ENCODE results near the gene OR4A5.
"Not testable (repeated sequence)": the region's sequence is repeated elsewhere in the genome, so short reads cannot be mapped to it uniquely, and the experiment has no call there.

The OR4A5 gene, protein sequence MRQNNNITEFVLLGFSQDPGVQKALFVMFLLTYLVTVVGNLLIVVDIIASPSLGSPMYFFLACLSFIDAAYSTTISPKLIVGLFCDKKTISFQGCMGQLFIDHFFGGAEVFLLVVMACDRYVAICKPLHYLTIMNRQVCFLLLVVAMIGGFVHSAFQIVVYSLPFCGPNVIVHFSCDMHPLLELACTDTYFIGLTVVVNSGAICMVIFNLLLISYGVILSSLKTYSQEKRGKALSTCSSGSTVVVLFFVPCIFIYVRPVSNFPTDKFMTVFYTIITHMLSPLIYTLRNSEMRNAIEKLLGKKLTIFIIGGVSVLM

DNA sequence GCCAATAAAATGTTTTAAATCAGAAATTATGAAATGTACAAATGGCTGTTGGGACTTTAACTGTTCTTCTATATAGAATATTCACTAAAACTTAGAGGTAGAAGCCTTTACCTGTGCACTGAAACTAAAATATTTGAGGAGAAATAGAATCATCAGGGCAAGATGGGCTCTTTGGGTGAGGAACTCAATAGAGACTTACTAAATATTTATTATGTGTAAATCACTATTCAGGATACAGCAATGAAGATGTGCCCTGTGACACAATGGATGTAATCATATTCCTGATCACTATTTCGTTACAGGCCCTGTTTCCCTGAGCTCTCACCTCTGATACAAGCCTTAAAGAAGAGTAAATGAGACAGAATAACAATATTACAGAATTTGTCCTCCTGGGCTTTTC lies at the start of gene OR4A5:
Gene OR4A5, plus strand, starts transcription at position 301 of the 400 bp plus-strand sequence. Its CDS starts 53 bp downstream, at position 354.
- not testable (repeated sequence) for H3K4me1 Mint-ChIP-seq
- H3K9me3 Mint-ChIP-seq: peaks cover 41% of the 10 kb centered on the region

DNA sequence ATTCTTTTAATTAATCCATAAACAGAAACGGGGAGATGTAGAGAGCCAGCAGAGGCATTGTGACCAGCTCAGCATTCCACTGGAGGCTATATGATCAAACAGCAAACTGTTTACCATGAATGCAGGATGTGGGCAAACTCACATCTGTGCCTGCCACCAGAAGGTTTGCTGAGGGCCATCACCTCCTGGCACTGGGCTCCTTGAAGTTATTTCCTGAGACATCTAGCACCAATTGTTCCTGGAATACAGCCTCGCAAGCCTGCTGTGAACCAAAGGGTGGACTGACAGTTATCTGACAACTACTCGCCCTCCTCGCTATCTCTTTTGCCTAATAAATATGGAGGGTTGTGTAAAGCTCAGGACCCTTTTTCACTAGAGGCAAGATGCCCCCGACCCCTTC lies 13.5 kb downstream of the OR4A5 start:
- CTCF ChIA-PET, H3K27me3 Mint-ChIP-seq, DNase-seq, H3K4me3 Mint-ChIP-seq, H3K4me1 Mint-ChIP-seq, H3K27ac Mint-ChIP-seq, H3K36me3 Mint-ChIP-seq: not testable (repeated sequence)
- H3K9me3 Mint-ChIP-seq: peaks cover 20% of the 10 kb centered on the region

More for the DNA sequence above, at the start of gene OR4A5:
- CTCF ChIA-PET, DNase-seq, H3K27ac Mint-ChIP-seq, H3K4me3 Mint-ChIP-seq, H3K36me3 Mint-ChIP-seq, H3K27me3 Mint-ChIP-seq: not testable (repeated sequence)

Measured in activated naive CD4-positive, alpha-beta T cell treated with anti-CD3 and anti-CD28 coated beads, Interleukin-2, amount 10 ng/mL, durations not matched to agents 7 days and 5 days (primary cell).